Measurements from ENCODE around the gene OSBPL8.

GRCh38 chr12:76316468-76316867, 243.1 kb downstream of the OSBPL8 start:
- TF ChIP-seq, protein P1, sequence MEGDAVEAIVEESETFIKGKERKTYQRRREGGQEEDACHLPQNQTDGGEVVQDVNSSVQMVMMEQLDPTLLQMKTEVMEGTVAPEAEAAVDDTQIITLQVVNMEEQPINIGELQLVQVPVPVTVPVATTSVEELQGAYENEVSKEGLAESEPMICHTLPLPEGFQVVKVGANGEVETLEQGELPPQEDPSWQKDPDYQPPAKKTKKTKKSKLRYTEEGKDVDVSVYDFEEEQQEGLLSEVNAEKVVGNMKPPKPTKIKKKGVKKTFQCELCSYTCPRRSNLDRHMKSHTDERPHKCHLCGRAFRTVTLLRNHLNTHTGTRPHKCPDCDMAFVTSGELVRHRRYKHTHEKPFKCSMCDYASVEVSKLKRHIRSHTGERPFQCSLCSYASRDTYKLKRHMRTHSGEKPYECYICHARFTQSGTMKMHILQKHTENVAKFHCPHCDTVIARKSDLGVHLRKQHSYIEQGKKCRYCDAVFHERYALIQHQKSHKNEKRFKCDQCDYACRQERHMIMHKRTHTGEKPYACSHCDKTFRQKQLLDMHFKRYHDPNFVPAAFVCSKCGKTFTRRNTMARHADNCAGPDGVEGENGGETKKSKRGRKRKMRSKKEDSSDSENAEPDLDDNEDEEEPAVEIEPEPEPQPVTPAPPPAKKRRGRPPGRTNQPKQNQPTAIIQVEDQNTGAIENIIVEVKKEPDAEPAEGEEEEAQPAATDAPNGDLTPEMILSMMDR (IDR thresholded peaks at IDR 0.05), result no peak
- TF ChIP-seq POLR2A (IDR thresholded peaks at IDR 0.05), result no peak

Data from Peyer's patch (tissue), 4 donors.